PC-9 (cell line): Measurements from ENCODE around the gene SORBS1.

Experiments used
- EZH2 ChIP-seq: fragments of 200-600 bp; sonication (generic); IDR thresholded peaks from 2 replicates; pipeline ENCODE4 v1.8.0; 2017; ENCODE audit warnings: antibody characterized with exemption, low read depth
- TF ChIP-seq, protein P1 (sequence below): fragments of 200-600 bp; sonication (generic); conservative IDR thresholded peaks from 2 replicates; pipeline ENCODE4 v1.6.1; 2017; ENCODE audit warnings: mixed run types, antibody characterized with exemption, mild to moderate bottlenecking, moderate library complexity

DNA sequence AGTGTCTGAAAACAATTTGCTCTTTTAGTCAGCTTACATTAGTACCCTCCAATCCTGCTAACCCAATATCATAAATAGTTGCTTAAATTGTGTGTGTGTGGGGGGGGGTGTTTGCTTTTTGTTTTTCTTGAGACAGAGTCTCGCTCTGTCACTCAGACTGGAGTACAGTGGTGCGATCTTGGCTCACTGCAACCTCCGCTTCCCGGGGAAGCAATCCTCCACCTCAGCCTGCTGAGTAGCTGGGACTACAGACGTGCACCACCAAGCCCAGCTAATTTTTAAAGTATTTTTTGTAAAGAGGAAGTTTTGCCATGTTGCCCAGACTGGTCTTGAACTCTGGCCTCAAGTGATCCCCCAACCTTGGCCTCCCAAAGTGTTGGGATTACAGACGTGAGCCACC, 196.8 kb downstream of the SORBS1 start:
- TF ChIP-seq, protein P1, sequence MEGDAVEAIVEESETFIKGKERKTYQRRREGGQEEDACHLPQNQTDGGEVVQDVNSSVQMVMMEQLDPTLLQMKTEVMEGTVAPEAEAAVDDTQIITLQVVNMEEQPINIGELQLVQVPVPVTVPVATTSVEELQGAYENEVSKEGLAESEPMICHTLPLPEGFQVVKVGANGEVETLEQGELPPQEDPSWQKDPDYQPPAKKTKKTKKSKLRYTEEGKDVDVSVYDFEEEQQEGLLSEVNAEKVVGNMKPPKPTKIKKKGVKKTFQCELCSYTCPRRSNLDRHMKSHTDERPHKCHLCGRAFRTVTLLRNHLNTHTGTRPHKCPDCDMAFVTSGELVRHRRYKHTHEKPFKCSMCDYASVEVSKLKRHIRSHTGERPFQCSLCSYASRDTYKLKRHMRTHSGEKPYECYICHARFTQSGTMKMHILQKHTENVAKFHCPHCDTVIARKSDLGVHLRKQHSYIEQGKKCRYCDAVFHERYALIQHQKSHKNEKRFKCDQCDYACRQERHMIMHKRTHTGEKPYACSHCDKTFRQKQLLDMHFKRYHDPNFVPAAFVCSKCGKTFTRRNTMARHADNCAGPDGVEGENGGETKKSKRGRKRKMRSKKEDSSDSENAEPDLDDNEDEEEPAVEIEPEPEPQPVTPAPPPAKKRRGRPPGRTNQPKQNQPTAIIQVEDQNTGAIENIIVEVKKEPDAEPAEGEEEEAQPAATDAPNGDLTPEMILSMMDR, result no peak
- TF ChIP-seq EZH2, result no peak
